K562 (cell line): ENCODE results near the gene TMEM163. TPM values are rescaled to one million over a fixed set of nuclear protein-coding genes. Genes with fewer than 3 reads are reported as not detected.

Experiments used
- CREBBP ChIP-seq: IDR thresholded peaks from one replicate; pipeline ENCODE4 v1.6.1; 2012; ENCODE audit warnings: low read depth, mild to moderate bottlenecking, control low read depth, inconsistent platforms, low read length
- GTF2A2 ChIP-seq: IDR thresholded peaks from 2 replicates; pipeline ENCODE4 v1.6.1; 2016; ENCODE audit warnings: mild to moderate bottlenecking, missing genetic modification characterization, missing compliant biosample characterization
- HDAC3 ChIP-seq: fragments of 450-650 bp; IDR thresholded peaks from 2 replicates; pipeline ENCODE4 v1.6.1; 2018; ENCODE audit warnings: borderline replicate concordance, mild to moderate bottlenecking, moderate library complexity; ENCODE audit not compliant: partially characterized antibody
- NCOA4 ChIP-seq: fragments of 450-650 bp; IDR thresholded peaks from 2 replicates; pipeline ENCODE4 v1.6.1; 2018; ENCODE audit warnings: mild to moderate bottlenecking; ENCODE audit not compliant: partially characterized antibody
- PTRF ChIP-seq: fragments of 450-650 bp; IDR thresholded peaks from 2 replicates; pipeline ENCODE4 v1.6.1; 2016; ENCODE audit warnings: mild to moderate bottlenecking, missing genetic modification characterization, missing compliant biosample characterization
- TBL1XR1 ChIP-seq, 2 experiments: IDR thresholded peaks; 2 replicates each; pipeline ENCODE4 v1.6.1; 2012; ENCODE audit warnings: improper control_type of control experiment in 2 of 2, low read length in 2 of 2, mild to moderate bottlenecking in 1 of 2
- TCF15 ChIP-seq: fragments of 250-450 bp; sonication (Bioruptor Pico); IDR thresholded peaks from 2 replicates; pipeline ENCODE4 v1.8.0; 2022; ENCODE audit warnings: moderate library complexity, mild to moderate bottlenecking, inconsistent platforms
- XRCC4 ChIP-seq: IDR thresholded peaks from one replicate; pipeline ENCODE4 v1.6.1; 2011; ENCODE audit not compliant: insufficient read depth, insufficient read length; ENCODE audit errors: extremely low read depth
- ZMIZ1 ChIP-seq, 2 experiments: fragments of 150-350 bp in 1 of 2; IDR thresholded peaks; 2 replicates each; pipeline ENCODE4 v1.6.1; 2012 to 2016; ENCODE audit warnings: low read depth in 2 of 2, low read length in 2 of 2, mild to moderate bottlenecking in 1 of 2, moderate library complexity in 1 of 2
- ZNF592 ChIP-seq: fragments of 450-650 bp; IDR thresholded peaks from 2 replicates; pipeline ENCODE4 v1.6.1; 2017; ENCODE audit warnings: antibody characterized with exemption, mild to moderate bottlenecking
- ZNF76 ChIP-seq: fragments of 250-450 bp; sonication (Bioruptor Pico); IDR thresholded peaks from 2 replicates; pipeline ENCODE4 v1.4.0; 2020; ENCODE audit warnings: mild to moderate bottlenecking, moderate library complexity, borderline replicate concordance
- polyA plus RNA-seq, 8 experiments: library from polyadenylated mRNA; depleted of rRNA in 4 of 8; stranded (reverse) in 5 of 8; unstranded in 3 of 8; fragments of >200 nt; fragmentation: Nextera tagmentation in 2 of 8; fragmentation: Illumina TruSeq in 1 of 8; extraction: Ambion mirVana in 2 of 8; extraction: Trizol in 1 of 8; gene quantifications; 2 replicates each; pipeline versions ENCODE4 v1.2.1 to v1.2.3, GENCODE V29; 2011 to 2014; ENCODE audit warnings: inconsistent platforms in 1 of 8, missing spikeins in 1 of 8
- total RNA-seq, 7 experiments: library from RNA; depleted of rRNA in 6 of 7; stranded (reverse); fragments of >200 nt in 6 of 7; fragmentation: Illumina TruSeq in 2 of 7; extraction: Trizol in 2 of 7; gene quantifications; 2 replicates each; pipeline versions ENCODE4 v1.2.1 to v1.2.3, GENCODE V29; 2011 to 2021; ENCODE audit warnings: low replicate concordance in 1 of 7

The TMEM163 gene
- total and polyA plus RNA-seq, 9 of the 15 experiments (the other 6 are each of a cell fraction or from before 2014, with no cell fraction given) = 0.04 to 0.68 (median 0.16) TPM; not detected in 3

GRCh38 chr2:134490559-134490958 is 228.2 kb downstream of the TMEM163 start (continued):
- TF ChIP-seq ZNF592 = no peak
- no peak for TF ChIP-seq PTRF
- TF ChIP-seq TBL1XR1 (IDR thresholded peaks at IDR 0.05; ENCODE audit: low read length in 2 of 2) = no peak
- no peak for TF ChIP-seq GTF2A2 (tag)
- no peak for TF ChIP-seq HDAC3
- no peak for TF ChIP-seq XRCC4
- TF ChIP-seq ZMIZ1 (IDR thresholded peaks at IDR 0.05; ENCODE audit: low read depth in 2 of 2, low read length in 2 of 2) = no peak
- no peak for TF ChIP-seq NCOA4
- TF ChIP-seq ZNF76 = no peak
- no peak for TF ChIP-seq TCF15 (CRISPR knock-in tag)
- no peak for TF ChIP-seq CREBBP
